K562 (cell line): ENCODE data around the gene HCN1. TPM values are rescaled to one million over a fixed set of nuclear protein-coding genes. Genes with fewer than 3 reads are reported as not detected.

Experiments used
- ATAC-seq: fragments of 200-7000 bp; cut with Tn5 transposase; 3 replicates; pipeline ENCODE4 v1.9.1; 2020; ENCODE audit warnings: moderate library complexity
- BruUV-seq: library from RNA; stranded (reverse); fragments of 400-500 nt; replicated peaks from 2 replicates; lab custom pipeline; 2021; lab: Mats Ljungman, UMichigan
- CTCF ChIA-PET: fragments of 300-600 bp; formaldehyde crosslinking; extraction: SDS; loops from one replicate; lab custom pipeline; 2021; ENCODE audit warnings: low intra/inter-chr PET ratio; lab: Yijun Ruan, JAX
- POLR2A ChIA-PET: fragments of 300-600, 350-650 bp; sonication (Branson Sonifier 250); formaldehyde crosslinking; extraction: SDS; loops from one replicate; lab custom pipeline; 2021; ENCODE audit warnings: antibody characterized with exemption, inconsistent platforms; lab: Yijun Ruan, JAX
- DNase-seq, 4 experiments: peaks; one replicate each; pipeline versions ENCODE4 v3.0.0 to v3.0.0-alpha.2; 2011 to 2018; ENCODE audit warnings: low spot score in 3 of 4, mixed read lengths in 3 of 4; ENCODE audit errors: extremely low read depth in 1 of 4
- FAIRE-seq: peaks from 2 replicates; lab custom pipeline; 2011; peaks lifted over from hg19 to GRCh38; lab: Jason Lieb, UNC
- H2AFZ ChIP-seq: 2 replicates; pipeline ENCODE4 v1.6.0; 2011; ENCODE audit warnings: low read depth, low read length, control low read depth, inconsistent platforms
- H3K27ac ChIP-seq: fragments of 200-600 bp; 3 replicates; pipeline ENCODE4 v1.8.0; 2011; ENCODE audit warnings: low read depth, mild to moderate bottlenecking, control low read depth, inconsistent platforms, low read length, moderate library complexity, mixed read lengths; ENCODE audit errors: extremely low read depth
- H3K27me3 ChIP-seq, 2 experiments: fragments of 300-600 bp in 1 of 2; 2 replicates in 1 of 2; 3 replicates in 1 of 2; pipeline versions ENCODE4 v1.6.0 to v1.8.0; 2011; ENCODE audit warnings: inconsistent platforms in 2 of 2, low read length in 2 of 2, mild to moderate bottlenecking in 1 of 2, mixed read lengths in 1 of 2, moderate library complexity in 1 of 2; ENCODE audit not compliant: control insufficient read depth in 2 of 2, insufficient read depth in 2 of 2
- H3K36me3 ChIP-seq: fragments of 300-600 bp; 3 replicates; pipeline ENCODE4 v1.8.0; 2011; ENCODE audit warnings: mild to moderate bottlenecking, low read length, inconsistent platforms; ENCODE audit not compliant: control insufficient read depth, insufficient read depth
- H3K4me1 ChIP-seq, 2 experiments: fragments of 200-600 bp in 1 of 2; replicated peaks in 1 of 2; 2 replicates in 1 of 2; 3 replicates in 1 of 2; pipeline versions ENCODE4 v1.5.1 to v1.8.0; 2011; ENCODE audit warnings: inconsistent platforms in 2 of 2, low read length in 2 of 2, mild to moderate bottlenecking in 1 of 2, mixed read lengths in 1 of 2, moderate library complexity in 1 of 2; ENCODE audit not compliant: control insufficient read depth in 2 of 2, insufficient read depth in 2 of 2
- H3K4me2 ChIP-seq: 2 replicates; pipeline ENCODE4 v1.6.1; 2011; ENCODE audit warnings: low read length, control low read depth, inconsistent platforms, mixed read lengths; ENCODE audit not compliant: insufficient read depth
- H3K4me3 ChIP-seq: fragments of 200-600 bp; sonication (generic), shearing (Covaris generic); 2 replicates; pipeline ENCODE4 v1.5.1; 2016; ENCODE audit warnings: control low read depth, inconsistent platforms
- H3K79me2 ChIP-seq: fragments of 200-600 bp; 3 replicates; pipeline ENCODE4 v1.8.0; 2011; ENCODE audit warnings: low read length, inconsistent platforms; ENCODE audit not compliant: control insufficient read depth, insufficient read depth
- H3K9ac ChIP-seq, 2 experiments: 2 replicates each; pipeline versions ENCODE4 v1.6.0 to v1.6.1; 2011; ENCODE audit warnings: low read depth in 2 of 2, low read length in 2 of 2, control low read depth in 1 of 2, inconsistent platforms in 1 of 2, mild to moderate bottlenecking in 1 of 2, mixed read lengths in 1 of 2; ENCODE audit not compliant: insufficient read depth in 1 of 2
- H3K9me1 ChIP-seq: one replicate; pipeline ENCODE4 v1.6.0; 2011; ENCODE audit warnings: inconsistent platforms, mild to moderate bottlenecking, low read length, moderate library complexity; ENCODE audit not compliant: control insufficient read depth, insufficient read depth
- H3K9me3 ChIP-seq: replicated peaks from 2 replicates; pipeline ENCODE4 v1.5.1; 2011; ENCODE audit warnings: low read depth, low read length, inconsistent platforms; ENCODE audit not compliant: control insufficient read depth, insufficient read depth
- H4K20me1 ChIP-seq: replicated peaks from 2 replicates; pipeline ENCODE4 v1.6.1; 2011; ENCODE audit warnings: low read length, inconsistent platforms, mixed read lengths; ENCODE audit not compliant: control insufficient read depth, insufficient read depth
- CUX1 ChIP-seq: fragments of 200-800 bp; sonication (Bioruptor generic); IDR thresholded peaks from 2 replicates; pipeline ENCODE4 v1.6.1; 2016; ENCODE audit warnings: missing genetic modification characterization, missing compliant biosample characterization
- NCOR1 ChIP-seq: fragments of 450-650 bp; IDR thresholded peaks from 2 replicates; pipeline ENCODE4 v1.6.1; 2016; ENCODE audit warnings: mild to moderate bottlenecking, moderate library complexity
- NUFIP1 ChIP-seq: fragments of 450-650 bp; IDR thresholded peaks from 2 replicates; pipeline ENCODE4 v1.6.1; 2018; ENCODE audit not compliant: partially characterized antibody
- PML ChIP-seq: IDR thresholded peaks from 2 replicates; pipeline ENCODE4 v1.6.1; 2012; ENCODE audit warnings: low read length, inconsistent platforms
- RB1 ChIP-seq: fragments of 450-650 bp; IDR thresholded peaks from 2 replicates; pipeline ENCODE4 v1.6.1; 2017; ENCODE audit warnings: low read depth, mild to moderate bottlenecking
- SAFB2 ChIP-seq: fragments of 200-400 bp; formaldehyde crosslinking; IDR thresholded peaks from 2 replicates; pipeline ENCODE4 v1.6.1; 2018; ENCODE audit warnings: borderline replicate concordance, low read length, low read depth, moderate library complexity; ENCODE audit not compliant: severe bottlenecking
- ZNF134 ChIP-seq: fragments of 250-450 bp; sonication (Bioruptor Pico); conservative IDR thresholded peaks from 2 replicates; pipeline ENCODE4 v1.4.0; 2020
- WGBS: fragments of 100-300 bp; shearing (Covaris generic); methylation state at CpG from one replicate; pipeline ENCODE4 v1.1.6; 2016; ENCODE audit warnings: low coverage, mixed read lengths; ENCODE audit not compliant: insufficient coverage; ENCODE audit errors: missing lambda C conversion rate; 5-methylcytosine and 5-hydroxymethylcytosine counted together
- in situ Hi-C: fragments of 300-500 bp; cut with MboI; formaldehyde crosslinking; loops from 4 replicates; pipeline ENCODE4 v1.15.0; 2018; ENCODE audit warnings: inconsistent platforms, mixed read lengths
- intact Hi-C: fragments of 100-400 bp; cut with micrococcal nuclease; formaldehyde crosslinking; loops from 2 replicates; pipeline ENCODE4 v1.14.2; 2022
- polyA plus RNA-seq, 8 experiments: library from polyadenylated mRNA; depleted of rRNA in 4 of 8; stranded (reverse) in 5 of 8; unstranded in 3 of 8; fragments of >200 nt; fragmentation: Nextera tagmentation in 2 of 8; fragmentation: Illumina TruSeq in 1 of 8; extraction: Ambion mirVana in 2 of 8; extraction: Trizol in 1 of 8; gene quantifications; 2 replicates each; pipeline versions ENCODE4 v1.2.1 to v1.2.3, GENCODE V29; 2011 to 2014; ENCODE audit warnings: inconsistent platforms in 1 of 8, missing spikeins in 1 of 8
- total RNA-seq, 7 experiments: library from RNA; depleted of rRNA in 6 of 7; stranded (reverse); fragments of >200 nt in 6 of 7; fragmentation: Illumina TruSeq in 2 of 7; extraction: Trizol in 2 of 7; gene quantifications; 2 replicates each; pipeline versions ENCODE4 v1.2.1 to v1.2.3, GENCODE V29; 2011 to 2021; ENCODE audit warnings: low replicate concordance in 1 of 7

Gene HCN1
- total and polyA plus RNA-seq, 9 of the 15 experiments (the other 6 are each of a cell fraction or from before 2014, with no cell fraction given), result not detected

GRCh38 chr5:45414620-45415573 lies 281.3 kb downstream of the HCN1 start (continued):
- TF ChIP-seq SAFB2, result no peak
- TF ChIP-seq, all 486 proteins: peak for 0

- no peak for ATAC-seq
- TF ChIP-seq PML (no peak), ZNF134 (CRISPR knock-in tag) (no peak), NUFIP1 (no peak), CUX1 (CRISPR knock-in tag) (no peak), NCOR1 (no peak), RB1 (no peak)
- WGBS, result 0% methylated on average over 3 of the region's 3 CpGs
- intact Hi-C loops (no loop called here), in situ Hi-C loops (no loop called here)
- H3K79me2 ChIP-seq, result no peaks in the 10 kb centered on the region
- no peak for FAIRE-seq
- no peak overlapping the region for H3K27ac ChIP-seq
- H2AFZ ChIP-seq, result no peak overlapping the region
- no peaks in the 10 kb centered on the region for H4K20me1 ChIP-seq
- DNase-seq, result no peak
- H3K4me2 ChIP-seq, result no peak overlapping the region
- no peak overlapping the region for H3K4me3 ChIP-seq
- H3K9ac ChIP-seq, result no peak overlapping the region
- H3K4me1 ChIP-seq, result no peaks in the 10 kb centered on the region
- no peaks in the 10 kb centered on the region for H3K27me3 ChIP-seq
- no TSS peak for BruUV-seq
- no peaks in the 10 kb centered on the region for H3K36me3 ChIP-seq
- no peaks in the 10 kb centered on the region for H3K9me1 ChIP-seq
- CTCF ChIA-PET, result no interaction called here
- POLR2A ChIA-PET, result no interaction called here
- no peaks in the 10 kb centered on the region; the same call in 1 of the 2 replicates for H3K9me3 ChIP-seq
These were observed 284.1 kb downstream of the HCN1 start for GRCh38 chr5:45411971-45412612.
